ENCODE measurements around the gene GPR26.

The GPR26 gene

DNA sequence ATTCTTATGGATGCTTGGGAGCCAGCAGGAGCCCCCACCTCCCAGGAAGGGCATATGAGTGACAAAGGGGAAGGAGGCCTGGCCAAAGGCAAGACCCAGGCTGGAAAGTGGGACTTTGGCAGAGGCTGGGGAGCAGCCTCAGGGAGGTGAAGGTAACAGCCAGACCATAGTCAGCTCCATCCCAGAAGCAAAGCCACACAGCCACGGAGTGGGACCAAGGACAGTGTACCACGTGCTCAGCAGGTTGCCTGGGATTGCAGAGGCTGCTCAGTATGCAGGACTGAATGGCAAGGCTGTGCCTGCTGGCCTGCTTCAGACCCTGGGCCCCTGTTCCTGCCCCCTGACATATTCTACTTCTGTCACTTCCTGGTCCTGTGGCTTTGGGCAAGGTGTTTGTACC, 17.6 kb upstream of the GPR26 start:
- DNase-seq, result no peak

DNA sequence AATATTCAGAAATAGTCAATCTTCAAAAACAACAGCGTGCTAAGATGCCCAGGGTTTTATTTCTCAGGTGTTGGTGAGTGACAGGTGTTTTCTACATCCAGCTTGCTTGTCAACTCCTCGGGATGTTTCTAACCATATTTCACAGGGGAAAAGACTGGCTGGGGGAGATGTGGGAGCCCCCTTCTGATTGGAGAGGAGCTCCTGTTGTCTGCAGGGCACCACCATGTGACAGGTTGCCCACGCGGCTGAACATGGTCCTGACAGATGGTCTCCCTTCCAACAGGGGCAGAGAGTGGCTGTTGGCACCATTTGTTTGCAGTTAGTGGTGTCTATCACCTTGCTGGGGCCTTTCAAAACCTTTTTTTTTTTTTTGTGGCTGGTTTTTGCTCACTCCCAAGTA, 16.5 kb upstream of the GPR26 start:
- no peak for DNase-seq

DNA sequence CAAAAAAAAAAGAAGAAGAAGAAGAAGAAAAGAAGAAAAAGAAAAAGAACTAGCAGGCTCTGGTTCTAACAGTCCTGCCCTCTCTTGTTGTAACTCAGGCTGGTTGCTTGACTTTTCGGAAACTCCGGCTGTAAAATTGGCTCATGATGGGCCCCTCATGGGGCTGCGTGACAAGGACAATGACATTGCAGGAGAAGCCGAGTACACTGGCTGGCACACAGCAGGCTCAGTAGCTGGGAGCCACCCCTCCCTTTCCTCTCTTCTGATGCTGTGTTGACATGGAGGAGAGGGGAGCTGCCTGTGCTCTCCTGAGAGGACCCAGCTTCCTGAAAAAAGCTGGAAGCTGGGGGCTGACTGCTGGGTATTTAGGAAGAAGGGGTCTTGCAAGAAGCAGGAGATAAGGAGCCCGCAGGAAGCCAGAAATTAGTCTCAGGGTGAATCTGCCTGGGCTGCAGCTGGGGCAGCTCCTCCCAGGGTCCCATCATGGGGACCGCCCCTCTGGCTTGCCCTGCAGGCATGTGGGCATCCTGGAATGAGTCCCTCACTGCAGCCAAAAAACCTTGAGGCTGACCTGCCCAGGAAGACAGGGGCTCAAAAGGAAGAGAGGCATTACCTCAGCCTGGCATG, 14.6 kb upstream of the GPR26 start:
- DNase-seq, result no peak

DNA sequence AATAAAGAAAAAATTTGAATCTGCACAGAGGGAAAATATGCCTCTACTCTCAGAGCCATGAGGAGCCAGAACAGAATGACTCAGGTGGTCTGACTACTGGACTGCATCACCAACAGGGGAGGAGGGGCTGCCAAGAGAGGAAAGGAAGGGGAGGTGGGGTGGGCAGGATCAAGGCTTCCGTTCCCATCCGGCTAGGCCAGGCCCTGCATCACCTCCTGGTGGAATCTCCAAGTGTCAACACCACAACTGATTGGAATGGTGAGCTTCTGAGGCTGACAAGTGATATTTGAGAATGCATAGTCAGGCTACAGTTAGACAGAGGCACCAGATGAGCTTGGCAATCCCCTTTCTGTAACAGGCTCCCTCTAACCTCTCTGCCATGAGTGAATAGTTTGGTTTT, 10.4 kb upstream of the GPR26 start:
- DNase-seq, result no peak

DNA sequence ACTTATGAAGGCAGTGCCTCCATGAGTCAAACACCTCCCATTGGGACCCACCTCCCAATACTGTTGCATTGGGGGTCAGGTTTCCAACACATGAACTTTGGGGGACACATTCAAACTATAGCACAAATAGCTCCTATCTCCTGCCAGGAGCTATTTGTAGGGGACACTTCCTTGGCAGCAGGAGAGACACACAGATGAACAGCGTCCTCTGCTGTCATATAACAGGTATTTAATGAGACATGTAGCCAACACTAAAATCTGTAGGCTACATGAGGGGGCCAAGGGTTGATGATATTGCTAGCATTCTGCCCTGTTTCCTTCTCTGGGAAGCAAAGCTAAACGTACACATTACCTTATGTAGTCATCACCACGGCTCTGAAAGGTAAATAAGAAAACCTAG, 2.6 kb upstream of the GPR26 start:
- no peak for DNase-seq

DNA sequence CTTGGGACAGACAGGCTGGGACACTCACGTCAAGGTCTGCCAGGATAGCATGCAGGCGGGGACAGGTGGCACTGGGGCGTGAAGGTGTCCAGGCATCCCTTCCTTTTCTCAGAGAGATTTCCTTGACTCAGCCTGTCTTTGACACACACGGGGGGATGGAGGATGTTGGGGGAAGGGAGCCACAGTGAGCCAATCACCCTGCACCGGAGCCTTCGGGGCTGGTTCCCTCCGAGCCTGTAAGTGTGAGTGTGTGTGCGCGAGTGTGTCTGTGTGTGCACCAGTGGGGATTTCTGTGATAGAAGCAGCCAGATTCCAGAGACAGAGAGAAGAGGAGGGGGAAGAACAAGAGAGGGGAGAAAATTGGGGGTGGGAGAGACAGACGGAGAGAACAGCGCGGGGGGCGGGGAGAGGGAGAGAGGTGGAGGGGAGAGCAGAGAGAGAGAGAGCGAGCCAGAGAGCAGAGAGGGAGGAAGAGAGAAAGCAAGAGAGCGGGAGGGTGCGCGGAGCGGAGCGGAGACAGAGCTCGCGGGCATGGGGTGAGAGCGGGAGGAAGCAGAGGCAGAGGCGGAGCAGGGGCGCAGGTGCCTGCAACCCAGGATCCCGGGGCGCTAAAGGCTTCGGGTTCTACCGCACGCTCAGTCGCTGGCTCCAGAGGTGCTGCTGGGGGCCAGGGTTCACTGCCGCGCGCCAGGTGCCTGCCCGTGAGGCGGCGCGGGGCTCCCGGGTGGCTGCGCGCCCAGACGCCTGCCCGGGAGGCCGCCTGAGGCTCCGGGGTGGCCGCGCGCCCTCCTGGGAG, 466 bp upstream of the GPR26 start:
- no peak for DNase-seq

DNA sequence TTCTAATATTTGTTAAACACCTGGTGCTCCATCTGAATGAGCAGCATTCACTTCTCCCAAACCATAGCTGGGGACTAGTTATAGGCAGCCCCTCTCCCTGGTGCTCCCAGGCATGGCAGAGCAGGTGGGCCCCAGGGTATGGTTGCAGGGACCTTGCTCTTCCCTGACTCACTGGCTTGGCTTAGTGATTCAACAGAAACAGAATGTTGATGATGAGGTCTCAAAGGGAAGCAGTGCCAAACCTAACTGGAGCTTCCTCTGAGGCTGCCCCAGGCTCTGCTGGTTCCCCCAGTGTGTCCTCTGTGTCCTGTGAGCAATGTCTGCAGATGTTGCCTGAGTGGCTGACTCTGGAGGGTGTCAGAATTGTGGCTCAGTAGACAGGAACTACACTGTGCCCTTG, 3.7 kb downstream of the GPR26 start:
- no peak for DNase-seq

DNA sequence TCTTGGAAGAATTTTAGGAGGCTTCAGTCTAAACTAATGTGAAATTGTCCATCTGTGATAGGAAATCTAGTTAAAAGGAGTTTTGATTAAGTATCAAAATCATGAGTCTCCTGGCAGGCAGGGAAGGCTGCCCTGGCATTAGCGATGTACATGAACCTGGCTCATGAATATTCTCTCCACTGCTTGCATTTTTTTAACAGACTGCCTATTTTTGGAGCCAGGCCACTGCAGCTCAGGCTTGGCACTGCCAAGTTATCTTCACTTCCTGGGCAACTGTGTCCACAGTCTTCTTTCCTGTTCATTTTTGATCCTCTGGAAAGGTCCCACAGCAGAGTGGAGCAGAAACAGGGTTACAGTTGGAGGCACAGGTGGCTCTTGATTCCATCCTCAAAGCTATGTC, 7.0 kb downstream of the GPR26 start:
- no peak for DNase-seq

DNA sequence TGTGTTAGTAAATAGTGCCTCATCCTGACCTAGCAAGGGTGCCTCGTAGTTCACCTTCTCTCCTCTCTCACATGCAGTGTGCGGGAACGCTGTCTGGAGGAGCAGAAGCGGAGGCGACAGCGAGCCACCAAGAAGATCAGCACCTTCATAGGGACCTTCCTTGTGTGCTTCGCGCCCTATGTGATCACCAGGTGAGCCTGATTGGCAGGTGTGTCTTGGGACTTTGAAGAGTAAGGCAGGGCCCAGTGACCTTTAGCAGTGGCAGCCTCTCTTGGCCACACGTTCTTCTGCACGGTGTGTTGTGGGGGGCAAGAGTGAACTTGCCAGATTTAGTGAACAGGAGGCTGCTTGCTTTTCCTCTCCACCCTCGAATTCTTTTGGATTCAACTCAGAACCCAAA, 8.6 kb downstream of the GPR26 start:
- DNase-seq, result no peak

DNA sequence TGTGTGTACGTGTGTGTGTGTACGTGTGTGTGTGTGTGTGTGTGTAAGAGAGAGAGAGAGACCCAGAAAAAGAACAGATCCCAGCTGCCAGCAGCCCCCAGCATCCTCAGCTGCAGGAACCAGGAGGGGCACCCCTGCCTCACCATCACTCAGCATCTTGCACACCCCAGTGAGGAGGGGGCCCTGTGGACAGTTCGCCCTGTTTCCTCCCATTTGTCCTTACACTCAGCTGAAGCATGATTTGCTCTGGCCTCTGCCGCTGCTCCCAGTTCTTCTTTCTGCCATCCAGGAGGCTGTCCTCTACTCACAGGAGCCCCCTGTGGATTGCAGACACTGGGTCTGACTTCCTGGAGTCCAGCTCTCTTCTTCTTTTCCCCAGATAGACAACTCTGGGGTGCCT, 9.7 kb downstream of the GPR26 start:
- DNase-seq, result no peak

DNA sequence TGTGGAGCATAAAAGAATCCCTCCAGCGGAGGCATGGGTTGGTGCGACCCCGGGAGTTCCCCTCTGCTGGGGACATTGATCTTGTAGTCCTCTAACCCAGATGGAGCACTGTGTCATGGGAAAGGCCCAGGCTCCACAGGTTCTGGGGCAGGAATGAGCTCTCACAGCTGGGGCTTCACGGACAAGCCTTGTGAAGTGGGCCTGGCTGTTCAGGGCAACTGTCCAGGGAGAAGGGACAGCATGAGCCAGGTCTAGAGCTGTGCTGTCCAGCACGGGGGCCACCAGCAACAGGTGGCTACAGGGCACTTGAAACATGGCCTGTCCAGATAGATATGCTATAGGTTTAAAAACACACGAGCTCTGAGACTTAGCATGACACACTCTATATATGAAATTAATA, 11.4 kb downstream of the GPR26 start:
- DNase-seq, result no peak

DNA sequence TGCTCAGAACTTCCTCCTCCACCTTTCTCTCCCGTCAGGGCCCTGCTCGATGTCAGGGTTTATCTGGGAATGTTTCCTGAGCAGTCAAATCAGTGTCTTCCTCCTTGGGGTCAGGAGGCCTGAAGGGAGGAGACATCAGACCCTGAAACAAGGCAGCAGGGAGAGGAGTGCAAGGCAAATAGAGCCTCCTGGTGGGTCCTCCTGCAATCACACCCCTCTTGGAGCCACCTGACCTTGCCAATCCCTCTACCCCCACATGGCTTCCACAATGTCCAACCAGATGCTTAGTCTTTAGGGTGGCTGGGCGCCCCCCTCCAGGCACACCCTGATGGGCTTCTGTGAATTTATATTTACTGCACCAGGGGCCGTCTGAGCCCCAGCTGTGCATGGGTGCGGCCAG, 12.2 kb downstream of the GPR26 start:
- no peak for DNase-seq

DNA sequence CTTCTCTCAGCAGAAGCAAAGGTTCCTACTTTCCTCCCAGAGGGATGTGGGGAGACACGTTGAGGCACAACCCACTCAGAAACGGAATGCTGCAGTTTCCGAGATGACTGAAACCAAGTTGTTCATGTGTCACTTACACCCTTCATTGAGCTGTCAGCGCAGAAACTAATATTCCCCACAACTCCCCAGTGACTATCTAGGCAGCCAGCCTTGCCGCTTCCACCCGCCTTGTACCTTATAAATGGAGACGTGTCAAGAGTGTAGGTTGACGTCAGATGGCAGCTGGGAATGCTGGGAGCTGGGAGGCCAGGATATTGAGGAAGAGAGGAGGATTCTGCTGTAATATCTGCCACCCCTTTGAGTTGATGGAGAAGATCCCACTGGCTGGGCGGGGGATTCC, 15.1 kb downstream of the GPR26 start:
- DNase-seq, result no peak

DNA sequence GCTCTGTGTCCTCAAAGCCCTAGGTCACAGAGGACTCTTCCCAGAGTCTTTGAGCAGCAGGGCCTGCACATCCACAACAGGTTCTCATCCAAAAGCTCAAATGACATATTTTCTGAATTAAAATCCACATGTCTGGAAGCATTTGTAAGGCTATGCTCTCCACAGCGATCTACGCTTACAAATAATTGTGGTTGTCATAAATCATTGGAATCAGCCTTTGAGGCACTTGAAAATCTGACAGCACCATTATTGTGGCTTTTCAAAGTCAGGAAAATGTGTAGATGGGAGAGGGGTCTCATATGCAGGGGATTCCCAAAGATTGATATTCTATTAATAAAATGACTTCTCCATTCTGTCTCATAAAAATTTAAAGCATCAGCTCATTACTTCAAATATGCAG, 16.3 kb downstream of the GPR26 start:
- no peak for DNase-seq

DNA sequence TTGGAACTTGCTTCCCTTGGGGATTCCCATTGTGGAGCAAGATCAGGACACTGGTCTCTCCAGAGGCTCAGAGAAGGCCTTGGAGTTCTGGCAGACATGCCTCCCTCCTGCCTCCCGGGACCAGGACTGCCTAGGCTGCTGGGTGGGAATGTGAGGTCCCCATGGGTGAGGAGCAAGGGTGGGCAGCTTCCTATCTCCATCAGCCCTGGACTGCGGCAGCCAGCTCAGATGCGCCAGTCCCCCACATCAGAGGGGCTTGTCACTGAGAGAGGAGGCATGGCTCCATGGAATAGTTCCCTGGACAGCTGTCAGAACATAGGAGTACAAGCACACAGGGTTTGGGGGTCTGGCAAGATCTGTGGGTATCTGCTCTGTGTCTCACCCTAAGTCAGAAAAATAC, 17.3 kb downstream of the GPR26 start:
- DNase-seq, result no peak

DNA sequence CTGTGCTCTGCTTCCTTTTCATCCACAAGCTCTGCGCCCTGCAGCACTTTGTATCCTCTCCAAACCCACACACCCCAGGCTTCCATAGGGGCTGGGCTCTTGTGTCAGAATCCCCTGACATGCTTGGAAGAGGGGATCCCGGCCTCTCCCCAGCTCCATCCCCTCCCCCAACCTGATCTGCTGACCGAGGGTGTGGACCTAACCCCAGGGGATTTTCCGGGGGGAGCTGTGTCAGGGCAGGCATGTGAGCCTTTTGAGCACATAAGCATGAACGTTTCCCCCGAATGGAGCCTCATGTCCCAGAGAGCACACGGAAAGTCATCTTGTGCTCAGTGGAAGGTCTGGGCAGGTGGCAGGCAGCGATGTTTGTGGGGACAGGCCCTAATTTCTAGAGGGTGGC, 17.7 kb downstream of the GPR26 start:
- DNase-seq, result no peak

DNA sequence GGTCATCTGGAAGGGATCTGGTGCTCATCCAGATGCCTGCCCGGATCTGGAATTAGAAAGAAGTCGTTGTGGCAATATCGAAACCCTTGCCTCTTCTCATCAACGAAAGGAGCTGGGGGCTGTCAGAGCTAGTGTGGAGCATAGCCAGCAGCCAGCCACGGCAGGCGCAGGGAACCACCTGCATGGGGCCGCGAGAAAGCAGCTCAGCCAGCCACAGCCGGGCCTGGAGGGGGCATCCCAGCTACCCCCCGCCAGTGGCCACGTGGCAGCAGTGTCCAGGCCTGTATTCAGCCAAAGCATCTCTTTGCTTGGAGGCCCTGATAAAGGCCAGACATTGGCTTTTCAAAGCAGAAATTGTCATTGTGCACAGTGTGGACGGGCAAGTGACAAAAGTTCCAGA, 19.1 kb downstream of the GPR26 start:
- no peak for DNase-seq

DNA sequence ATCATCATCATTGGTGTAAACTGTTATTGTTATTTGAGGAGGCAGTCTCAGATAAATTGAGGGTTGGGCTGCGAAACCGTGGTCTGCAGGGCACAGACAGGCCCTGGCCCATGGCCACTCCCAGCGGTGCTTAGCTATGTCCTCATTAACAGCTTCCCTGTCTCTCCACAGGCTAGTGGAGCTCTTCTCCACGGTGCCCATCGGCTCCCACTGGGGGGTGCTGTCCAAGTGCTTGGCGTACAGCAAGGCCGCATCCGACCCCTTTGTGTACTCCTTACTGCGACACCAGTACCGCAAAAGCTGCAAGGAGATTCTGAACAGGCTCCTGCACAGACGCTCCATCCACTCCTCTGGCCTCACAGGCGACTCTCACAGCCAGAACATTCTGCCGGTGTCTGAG, 21.6 kb downstream of the GPR26 start:
- DNase-seq, result no peak

DNA sequence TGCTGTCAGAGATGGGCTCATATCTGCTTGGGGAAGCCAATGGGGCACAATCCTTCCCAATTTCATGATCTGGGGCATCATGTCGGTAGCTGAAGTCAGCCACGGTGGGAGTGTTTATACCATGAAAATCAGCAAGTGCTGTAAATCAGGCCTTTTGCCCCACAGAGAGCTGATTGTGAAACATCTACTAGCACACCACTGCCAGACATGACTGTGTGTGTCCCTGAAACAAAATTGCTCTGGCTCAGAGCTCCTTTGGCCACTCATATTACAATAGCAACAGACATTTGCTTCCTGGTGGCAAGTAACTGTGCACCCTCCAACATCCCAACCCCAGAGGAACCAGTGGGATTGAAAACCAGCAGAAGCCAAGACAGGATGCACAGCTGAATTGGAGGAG, 23.7 kb downstream of the GPR26 start:
- DNase-seq, result no peak

DNA sequence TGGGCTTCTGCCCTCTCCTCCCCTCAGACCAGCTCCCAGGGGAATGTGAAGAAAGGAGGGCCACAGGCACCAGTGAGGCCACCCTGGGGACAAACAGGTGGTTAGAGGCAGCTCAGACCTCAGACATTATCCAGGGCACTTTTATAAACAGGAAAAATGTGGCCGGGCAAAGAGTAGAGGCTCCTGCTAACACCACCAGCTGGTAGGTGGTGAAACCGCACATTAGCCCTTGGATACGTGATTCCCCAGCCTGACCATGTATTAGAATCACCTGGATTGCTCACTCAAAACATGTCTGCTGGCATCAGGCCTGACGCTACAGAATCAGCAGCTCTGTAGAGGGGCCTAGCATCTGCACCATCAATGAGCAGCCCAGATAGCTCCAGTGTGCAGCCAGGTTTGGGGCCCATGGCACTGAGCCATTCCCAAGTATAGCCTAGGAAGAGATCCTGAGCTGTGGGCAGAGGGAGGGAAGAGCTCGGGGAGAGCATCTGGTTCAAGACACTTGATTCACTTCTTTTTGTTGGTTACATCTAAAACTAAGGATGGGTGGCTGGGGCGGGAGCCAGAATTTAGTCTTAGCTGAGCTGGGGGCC, 37.1 kb downstream of the GPR26 start:
- DNase-seq, result no peak

DNA sequence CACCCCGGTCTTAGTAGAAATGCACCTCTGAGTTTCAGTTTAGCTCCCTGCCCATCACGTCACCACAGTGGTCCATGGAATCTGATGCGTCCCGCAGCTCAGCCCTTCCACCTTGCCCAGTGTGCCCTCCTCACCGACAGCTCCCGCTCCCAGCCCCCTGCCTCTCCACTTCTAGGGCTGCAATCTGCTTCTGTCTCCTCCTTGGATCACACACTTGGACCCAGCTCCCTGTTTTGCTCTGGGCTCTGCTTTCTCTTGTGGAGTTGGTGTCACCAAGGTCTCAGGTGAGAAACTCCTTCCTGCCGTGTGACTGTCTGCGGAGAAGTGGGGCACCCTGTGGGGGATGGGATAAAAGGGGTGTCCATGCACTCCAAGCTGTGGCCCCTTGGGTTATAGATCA, 37.9 kb downstream of the GPR26 start:
- no peak for DNase-seq

DNA sequence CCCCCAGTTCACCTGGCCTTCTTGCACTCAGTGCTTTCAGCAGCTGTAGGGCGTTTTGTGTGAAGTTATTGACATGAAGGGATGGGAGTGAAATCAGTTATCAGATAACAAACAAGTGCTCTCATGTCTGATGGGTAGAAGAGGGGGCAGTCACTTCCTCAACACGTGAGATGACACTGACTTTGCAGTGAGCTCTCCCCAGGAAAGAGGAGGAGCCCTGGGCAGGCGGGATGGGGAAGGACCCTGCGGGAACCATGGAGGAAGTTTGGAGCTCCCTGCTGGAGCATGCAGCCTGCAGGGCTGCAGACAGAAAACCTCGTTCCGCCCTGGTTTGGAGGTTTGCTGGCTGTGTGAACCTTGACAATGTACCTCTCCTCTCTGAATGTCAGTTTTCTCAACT, 38.7 kb downstream of the GPR26 start:
- DNase-seq, result no peak

DNA sequence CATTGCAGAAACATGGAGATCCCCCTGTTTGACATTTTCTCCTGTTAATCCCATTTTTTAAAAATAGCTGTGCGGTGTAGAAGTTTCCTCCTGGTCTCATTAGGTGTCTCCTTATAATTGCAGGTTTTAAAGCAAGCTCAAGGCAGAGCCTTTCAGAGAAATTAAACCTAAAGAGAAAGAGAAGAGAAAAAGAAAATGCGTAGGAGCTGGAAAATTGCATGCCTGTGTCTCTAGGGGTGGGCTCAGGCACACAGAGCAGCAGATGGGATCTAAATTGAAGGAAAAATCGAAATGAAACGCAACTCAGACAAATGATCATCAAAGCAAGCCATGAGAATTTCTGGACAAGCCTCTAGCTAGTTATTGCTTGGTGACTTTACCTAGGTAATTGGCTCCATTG, 40.1 kb downstream of the GPR26 start:
- no peak for DNase-seq

DNA sequence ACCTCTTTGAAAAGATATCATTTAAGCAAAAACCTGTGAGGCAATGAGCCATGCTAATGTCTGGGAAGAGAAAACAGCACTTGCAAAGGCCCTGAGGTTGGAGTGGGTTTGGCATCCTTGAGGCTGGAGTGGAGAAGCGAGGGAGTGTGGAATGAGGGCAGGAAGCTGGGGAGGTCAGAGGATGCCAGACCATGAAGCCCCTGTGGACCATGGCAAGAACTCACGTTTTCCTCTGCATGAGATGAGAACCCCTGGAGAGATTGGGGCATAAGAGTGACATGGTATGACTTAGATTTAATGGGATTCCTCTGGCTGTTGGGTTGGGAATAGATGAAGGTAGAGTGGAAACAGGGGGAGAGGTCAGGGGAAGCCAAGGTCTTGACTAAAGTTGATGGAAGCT, 49.4 kb downstream of the GPR26 start:
- DNase-seq, result no peak

DNA sequence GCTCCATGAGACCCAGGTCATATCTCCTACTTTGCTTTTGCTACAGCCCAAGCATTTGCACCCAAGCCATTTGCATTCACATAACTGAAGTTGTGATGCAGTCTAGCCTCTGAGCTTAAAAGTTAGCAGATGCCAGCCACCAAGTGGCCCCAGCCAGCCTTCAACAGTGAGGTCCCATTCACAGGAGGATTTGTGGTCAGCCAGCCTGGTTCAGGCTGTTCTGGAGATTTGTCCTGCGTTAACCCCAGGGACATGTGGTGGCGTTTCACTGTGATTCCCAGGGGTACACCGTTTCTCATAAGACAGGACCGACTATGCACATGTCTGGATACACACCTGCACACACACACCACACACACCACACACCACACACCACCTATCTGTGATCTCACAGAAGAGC, 51.2 kb downstream of the GPR26 start:
- DNase-seq, result no peak

All from activated CD4-positive, alpha-beta T cell treated with anti-CD3 and anti-CD28 coated beads for 4 hours (primary cell).